Psoas muscle (tissue), 8 donors: ENCODE measurements around the gene SRGAP3. TPM values are rescaled to one million over a fixed set of nuclear protein-coding genes. Genes with fewer than 3 reads are reported as not detected.
A peak's percentile ranks its signal among the peaks of the same experiment; 100 is the strongest.

Experiments used
- ATAC-seq, 4 donors: fragments of 200-7000 bp; cut with Tn5 transposase; one replicate each; pipeline ENCODE4 v1.9.1; 2020; ENCODE audit warnings: moderate library complexity in 3 of 4, mild to moderate bottlenecking in 2 of 4
- DNase-seq, 2 donors: peaks; one replicate each; pipeline ENCODE4 v3.0.0-alpha.2; 2020
- H3K27ac ChIP-seq: fragments of 200-600 bp; one replicate; pipeline ENCODE4 v1.8.0; 2022
- H3K27me3 ChIP-seq, 3 donors: fragments of 200-600 bp in 1 of 3; one replicate each; pipeline versions ENCODE4 v1.6.1 to v1.8.0; 2013 to 2022; ENCODE audit warnings: low read length in 2 of 3, mild to moderate bottlenecking in 2 of 3, moderate library complexity in 1 of 3; ENCODE audit not compliant: insufficient read depth in 3 of 3
- H3K36me3 ChIP-seq, 2 donors: fragments of 200-600 bp in 1 of 2; one replicate each; pipeline versions ENCODE4 v1.6.1 to v1.8.0; 2013 to 2022; ENCODE audit warnings: low read depth in 1 of 2, mild to moderate bottlenecking in 1 of 2, moderate library complexity in 1 of 2; ENCODE audit not compliant: insufficient read depth in 1 of 2
- H3K4me1 ChIP-seq: fragments of 200-600 bp; one replicate; pipeline ENCODE4 v1.8.0; 2022
- H3K4me3 ChIP-seq: fragments of 200-600 bp; one replicate; pipeline ENCODE4 v1.8.0; 2022; ENCODE audit warnings: mild to moderate bottlenecking
- H3K9me3 ChIP-seq: fragments of 200-600 bp; one replicate; pipeline ENCODE4 v1.8.0; 2022
- WGBS, 3 donors: extraction: QIAGEN DNeasy Blood & Tissue Kit; methylation state at CpG; one replicate each; pipeline versions ENCODE4 v1.1.6 to v1.1.7; 2013; 5-methylcytosine and 5-hydroxymethylcytosine counted together
- intact Hi-C, 2 donors: fragments of 100-400 bp; cut with DNase I; formaldehyde crosslinking; loops; one replicate each; pipeline versions ENCODE4 v1.11.0 to v1.14.2; 2022
- polyA plus RNA-seq, 3 donors: library from polyadenylated mRNA; stranded (reverse); fragments of 200-250 nt; gene quantifications; one replicate each; pipeline ENCODE4 v1.2.3, GENCODE V29; 2013
- total RNA-seq, 4 donors: library from RNA; stranded (reverse); fragmentation: NEBNext Ultra II Directional in 2 of 4; extraction: Animal tissue kit (Norgen Biotek cat#: 25700) in 2 of 4; gene quantifications; one replicate each; pipeline versions ENCODE4 v1.2.1 to v1.2.4, GENCODE V29; 2021 to 2023
- TF ChIP-seq, protein P1 (sequence below): fragments of 200-600 bp; IDR thresholded peaks from one replicate; pipeline ENCODE4 v1.8.0; 2022; ENCODE audit warnings: antibody characterized with exemption
- donor health status: healthy with polysubstance abuse.
- donor health status: DM: no; HTN: no; CAD: no; lungs with moderate emphysema.
- donor health status: Bipolar disorder and iron deficiency.
- donor health status: healthy.
- donor health status: DM: yes; HTN: yes; CAD: no.
- donor health status: DM: no; HTN: no; CAD: no.
- donor health status: DM: no; HTN: no; CAD: no.
- donor health status: DM: yes; HTN: yes; CAD: no.

The SRGAP3 gene
- total and polyA plus RNA-seq, 7 donors: 0.77 to 7.6 (median 1.9) TPM

DNA sequence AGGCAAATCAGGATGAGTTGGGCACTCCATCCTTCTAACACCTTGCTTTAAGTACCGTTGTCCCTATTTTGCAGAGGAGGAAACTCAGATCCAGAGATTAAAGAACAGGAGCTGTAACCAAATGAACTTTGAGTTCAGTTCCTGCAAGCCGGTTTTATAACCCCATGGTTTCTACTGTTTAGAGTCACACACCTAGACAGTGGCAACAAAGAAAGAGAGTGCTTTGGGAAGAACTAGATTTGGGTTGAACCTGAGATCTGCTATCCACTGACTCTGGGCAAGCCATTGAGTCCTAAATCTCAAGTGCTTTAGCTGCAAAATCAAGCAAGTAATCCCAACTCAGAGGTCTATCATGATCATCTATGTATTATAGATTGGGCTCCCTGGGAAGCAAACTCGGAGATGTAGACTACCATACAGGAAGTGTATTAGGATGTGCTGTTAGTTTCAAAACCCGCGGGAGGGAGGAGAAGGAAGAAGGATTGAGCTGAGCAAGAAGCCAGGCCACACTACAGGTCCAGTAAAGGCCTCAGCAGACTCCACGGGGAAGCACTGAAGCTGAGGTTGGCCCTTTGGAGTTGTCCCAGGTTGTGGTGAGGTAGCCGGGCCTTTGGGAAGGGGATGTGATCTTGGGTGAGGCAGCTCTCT is 42.2 kb downstream of the SRGAP3 start:
- Histone ChIP-seq H3K4me1 (peaks cover 5% of the 10 kb centered on the region), H3K36me3 (no peaks in the 10 kb centered on the region), H3K4me3 (no peak overlapping the region), H3K27ac (no peak overlapping the region), H3K27me3 (no peaks in the 10 kb centered on the region), H3K9me3 (no peaks in the 10 kb centered on the region)
- intact Hi-C loops: loop anchor here in 1 of 2 donors (2.0 kb wide), 1 partner anchor 18 kb away; no protein-coding TSS in a partner anchor
- ATAC-seq (no peak), DNase-seq (no peak)
- TF ChIP-seq, protein P1, sequence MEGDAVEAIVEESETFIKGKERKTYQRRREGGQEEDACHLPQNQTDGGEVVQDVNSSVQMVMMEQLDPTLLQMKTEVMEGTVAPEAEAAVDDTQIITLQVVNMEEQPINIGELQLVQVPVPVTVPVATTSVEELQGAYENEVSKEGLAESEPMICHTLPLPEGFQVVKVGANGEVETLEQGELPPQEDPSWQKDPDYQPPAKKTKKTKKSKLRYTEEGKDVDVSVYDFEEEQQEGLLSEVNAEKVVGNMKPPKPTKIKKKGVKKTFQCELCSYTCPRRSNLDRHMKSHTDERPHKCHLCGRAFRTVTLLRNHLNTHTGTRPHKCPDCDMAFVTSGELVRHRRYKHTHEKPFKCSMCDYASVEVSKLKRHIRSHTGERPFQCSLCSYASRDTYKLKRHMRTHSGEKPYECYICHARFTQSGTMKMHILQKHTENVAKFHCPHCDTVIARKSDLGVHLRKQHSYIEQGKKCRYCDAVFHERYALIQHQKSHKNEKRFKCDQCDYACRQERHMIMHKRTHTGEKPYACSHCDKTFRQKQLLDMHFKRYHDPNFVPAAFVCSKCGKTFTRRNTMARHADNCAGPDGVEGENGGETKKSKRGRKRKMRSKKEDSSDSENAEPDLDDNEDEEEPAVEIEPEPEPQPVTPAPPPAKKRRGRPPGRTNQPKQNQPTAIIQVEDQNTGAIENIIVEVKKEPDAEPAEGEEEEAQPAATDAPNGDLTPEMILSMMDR: no peak
- 85 to 90% (median 90%) methylated on average over 7 of the region's 7 CpGs for WGBS, 3 donors

GRCh38 chr3:9206287-9206686 is 43.2 kb downstream of the SRGAP3 start:
- H3K36me3 ChIP-seq: no peaks in the 10 kb centered on the region
- TF ChIP-seq, protein P1: no peak
- H3K4me3 ChIP-seq: no peak overlapping the region
- peak in 3 of 4 donors; percentile 74 to 91 (median 77) for ATAC-seq
- no peak for DNase-seq
- peaks cover 5% of the 10 kb centered on the region for H3K4me1 ChIP-seq
- intact Hi-C loops: loop anchor here in 1 of 2 donors (2.0 kb wide), 1 partner anchor 17 kb away; no protein-coding TSS in a partner anchor
- no peaks in the 10 kb centered on the region for H3K9me3 ChIP-seq
- H3K27ac ChIP-seq: no peak overlapping the region
- no peaks in the 10 kb centered on the region for H3K27me3 ChIP-seq
- WGBS, 3 donors: 66 to 76% (median 74%) methylated on average over 4 of the region's 4 CpGs

DNA sequence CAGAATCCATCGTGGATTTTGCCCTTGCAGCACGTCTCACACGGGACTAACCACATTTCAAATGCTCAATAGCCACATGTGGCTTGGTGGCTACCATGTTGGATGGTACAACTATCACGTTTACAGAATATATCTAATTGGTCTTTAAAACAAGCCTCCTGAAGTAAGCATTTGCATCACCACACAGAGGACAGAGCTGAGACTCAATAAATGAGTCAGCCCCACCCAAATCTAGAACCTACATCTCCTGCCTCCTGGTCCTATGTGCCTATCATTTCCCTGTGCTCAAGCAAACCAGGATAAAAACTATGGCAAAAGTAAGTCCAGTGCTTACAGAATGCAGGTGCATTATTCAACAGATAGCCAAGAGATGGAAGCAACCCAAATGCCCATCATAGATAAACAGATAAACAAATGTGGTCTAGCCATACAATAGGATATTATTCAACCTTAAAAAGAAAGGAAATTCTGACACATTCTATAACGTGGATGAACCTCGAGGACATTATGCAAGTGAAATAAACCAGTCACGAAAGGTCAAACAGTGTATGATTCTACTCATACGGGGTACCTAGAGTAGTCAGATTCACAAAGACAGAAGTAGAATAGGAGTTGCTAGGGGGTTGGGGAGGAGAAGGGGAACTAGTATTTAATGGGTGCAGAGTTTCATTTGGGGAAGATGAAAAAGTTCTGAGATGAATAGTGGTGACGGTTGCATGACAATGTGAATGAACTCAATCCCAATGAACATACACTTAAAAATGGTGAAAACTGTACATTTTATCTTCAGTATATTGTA is 43.9 kb downstream of the SRGAP3 start:
- Histone ChIP-seq H3K27ac (no peak overlapping the region), H3K27me3 (no peaks in the 10 kb centered on the region), H3K4me1 (peaks cover 4% of the 10 kb centered on the region), H3K9me3 (no peaks in the 10 kb centered on the region), H3K4me3 (no peak overlapping the region), H3K36me3 (no peaks in the 10 kb centered on the region)
- ATAC-seq (no peak), DNase-seq (no peak)
- intact Hi-C loops: loop anchor here in 1 of 2 donors (2.0 kb wide), 1 partner anchor 17 kb away; no protein-coding TSS in a partner anchor
- TF ChIP-seq, protein P1: no peak
- whole genome bisulfite sequencing, 3 donors: 88 to 92% (median 89%) methylated on average over 9 of the region's 9 CpGs

DNA sequence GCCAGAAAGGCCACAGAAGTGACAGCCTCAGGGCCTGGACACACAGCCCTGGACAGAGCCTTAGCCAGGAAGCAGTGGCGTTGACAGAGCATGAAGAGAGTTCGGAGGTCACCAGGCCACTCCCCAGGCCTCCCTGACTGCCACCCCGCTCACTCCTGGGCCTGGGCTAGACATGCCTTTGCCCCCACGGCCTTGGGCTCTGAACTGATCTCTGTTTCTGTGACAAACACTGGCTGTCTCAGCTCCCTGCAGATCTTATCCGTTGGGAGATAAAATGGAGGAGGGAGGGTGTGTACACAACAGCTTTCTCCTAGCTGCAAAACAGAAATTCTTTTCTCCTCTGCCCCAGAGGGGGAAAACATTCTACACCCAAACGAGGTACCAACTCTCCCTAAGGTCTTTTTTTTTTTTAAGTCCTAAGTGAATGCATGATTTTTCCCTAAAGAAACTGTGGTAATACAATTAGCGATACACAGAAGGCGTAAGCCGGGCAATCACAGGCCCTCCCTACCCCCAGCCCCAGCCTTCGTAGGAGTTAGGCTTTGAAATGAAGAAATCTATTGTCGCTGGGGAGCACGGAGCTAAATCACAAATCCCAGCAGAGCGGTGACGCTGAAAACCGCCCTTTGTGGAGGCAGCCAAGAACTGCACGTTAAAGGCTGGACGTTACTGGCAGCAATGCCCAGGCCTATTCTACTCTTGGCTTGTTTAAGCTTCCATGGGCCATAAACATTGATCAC is 45.0 kb downstream of the SRGAP3 start:
- H3K27me3 ChIP-seq: no peaks in the 10 kb centered on the region
- H3K9me3 ChIP-seq: no peaks in the 10 kb centered on the region
- no peak overlapping the region for H3K27ac ChIP-seq
- DNase-seq (no peak), ATAC-seq (no peak)
- intact Hi-C loops: no loop called here
- 73 to 76% (median 73%) methylated on average over 17 of the region's 17 CpGs for WGBS, 3 donors
- no peaks in the 10 kb centered on the region for H3K36me3 ChIP-seq
- no peaks in the 10 kb centered on the region for H3K4me1 ChIP-seq
- TF ChIP-seq, protein P1: no peak
- H3K4me3 ChIP-seq: no peak overlapping the region
